NCI-H2196 (cell line): ENCODE data around the gene SLC16A1.
A peak's percentile ranks its signal among the peaks of the same experiment; 100 is the strongest.
"Not testable (repeated sequence)": the region's sequence is repeated elsewhere in the genome, so short reads cannot be mapped to it uniquely, and the experiment has no call there.

Experiments used
- DNase-seq: peaks from one replicate; lab custom pipeline; 2025; ENCODE audit not compliant: unreplicated experiment; lab: John Stamatoyannopoulos, UW

Gene SLC16A1

GRCh38 chr1:112973788-112974187, 17.8 kb upstream of the SLC16A1 start:
- no peak for DNase-seq

- DNase-seq, result no peak
Observed at GRCh38 chr1:112971006-112971405, 15.0 kb upstream of the SLC16A1 start.

- DNase-seq, result no peak
Observed at GRCh38 chr1:112964347-112964746, 8.4 kb upstream of the SLC16A1 start.

GRCh38 chr1:112961072-112961471, 5.1 kb upstream of the SLC16A1 start:
- no peak for DNase-seq

- DNase-seq, result no peak
Observed at GRCh38 chr1:112960384-112960783, 4.4 kb upstream of the SLC16A1 start.

GRCh38 chr1:112958236-112958635, 2.2 kb upstream of the SLC16A1 start:
- DNase-seq, result not testable (repeated sequence)

GRCh38 chr1:112957133-112957812, 1.3 kb upstream of the SLC16A1 start:
- DNase-seq, result peak; percentile 73

GRCh38 chr1:112956544-112957132, 642 bp upstream of the SLC16A1 start:
- no peak for DNase-seq

- peak; percentile 17 for DNase-seq
Observed at GRCh38 chr1:112954945-112955772, 837 bp downstream of the SLC16A1 start.

- DNase-seq, result no peak
Observed at GRCh38 chr1:112954017-112954650, 1.9 kb downstream of the SLC16A1 start.

- DNase-seq, result no peak
Observed at GRCh38 chr1:112950426-112950825, 5.6 kb downstream of the SLC16A1 start.

- DNase-seq, result no peak
Observed at GRCh38 chr1:112946683-112947082, 9.3 kb downstream of the SLC16A1 start.

GRCh38 chr1:112939810-112940209, 16.2 kb downstream of the SLC16A1 start:
- DNase-seq, result no peak

GRCh38 chr1:112938210-112938609, 17.8 kb downstream of the SLC16A1 start:
- DNase-seq, result no peak

GRCh38 chr1:112937495-112937894, 18.5 kb downstream of the SLC16A1 start:
- DNase-seq, result no peak

GRCh38 chr1:112937070-112937469, 18.9 kb downstream of the SLC16A1 start:
- DNase-seq, result no peak

GRCh38 chr1:112935461-112936111, 20.4 kb downstream of the SLC16A1 start:
- DNase-seq, result no peak

- DNase-seq, result no peak
Observed at GRCh38 chr1:112934577-112934976, 21.4 kb downstream of the SLC16A1 start.

- DNase-seq, result no peak
Observed at GRCh38 chr1:112933820-112934571, 22.0 kb downstream of the SLC16A1 start.

- no peak for DNase-seq
Observed at GRCh38 chr1:112929979-112930378, 26.0 kb downstream of the SLC16A1 start.
